CD4-positive, alpha-beta T cell (primary cell): ENCODE data around the gene STK40. TPM values are rescaled to one million over a fixed set of nuclear protein-coding genes. Genes with fewer than 3 reads are reported as not detected.

Experiments
- ATAC-seq: fragments of 200-7000 bp; cut with Tn5 transposase; one replicate; pipeline ENCODE4 v1.10.0; 2022; ENCODE audit warnings: mild to moderate bottlenecking; ENCODE audit not compliant: poor library complexity
- CTCF ChIA-PET: fragments of 350-600 bp; sonication (Branson Sonifier 250); formaldehyde crosslinking; loops from one replicate; lab custom pipeline; 2021; ENCODE audit warnings: antibody characterized with exemption, inconsistent platforms; lab: Charles Lee
- POLR2A ChIA-PET: fragments of 350-600 bp; sonication (Branson Sonifier 250); formaldehyde crosslinking; loops from one replicate; lab custom pipeline; 2021; ENCODE audit warnings: antibody characterized with exemption, inconsistent platforms; lab: Charles Lee
- DNase-seq, 14 experiments: peaks; one replicate each; pipeline ENCODE4 v3.0.0-alpha.2; 2013 to 2020; ENCODE audit warnings: mixed read lengths in 2 of 14
- H3K27ac ChIP-seq, 2 donors: one replicate each; pipeline versions ENCODE4 v1.5.1 to v1.7.0; 2013; ENCODE audit warnings: low read length in 2 of 2, low read depth in 1 of 2, mild to moderate bottlenecking in 1 of 2
- H3K27me3 ChIP-seq, 2 experiments: 1 replicate in 1 of 2; 2 replicates in 1 of 2; pipeline versions ENCODE4 v1.6.1 to v1.7.0; 2013; ENCODE audit warnings: low read length in 2 of 2, control low read depth in 1 of 2, mild to moderate bottlenecking in 1 of 2, moderate library complexity in 1 of 2; ENCODE audit not compliant: insufficient read depth in 2 of 2, control insufficient read depth in 1 of 2
- H3K36me3 ChIP-seq: one replicate; pipeline ENCODE4 v1.6.1; 2013; ENCODE audit warnings: low read length, control low read depth; ENCODE audit not compliant: insufficient read depth
- H3K4me1 ChIP-seq: one replicate; pipeline ENCODE4 v1.6.1; 2013; ENCODE audit warnings: low read length, control low read depth; ENCODE audit not compliant: insufficient read depth
- H3K4me3 ChIP-seq: one replicate; pipeline ENCODE4 v1.5.1; 2013; ENCODE audit warnings: mild to moderate bottlenecking, low read length, moderate library complexity
- H3K9me3 ChIP-seq, 2 experiments: 1 replicate in 1 of 2; 2 replicates in 1 of 2; pipeline versions ENCODE4 v1.6.1 to v1.7.0; 2013; ENCODE audit warnings: low read length in 2 of 2, mild to moderate bottlenecking in 2 of 2, control low read depth in 1 of 2, moderate library complexity in 1 of 2; ENCODE audit not compliant: control insufficient read depth in 1 of 2, insufficient read depth in 1 of 2
- H3K27ac Mint-ChIP-seq: one replicate; pipeline ENCODE4 v1.8.0; 2020; ENCODE audit warnings: mixed read lengths
- H3K27me3 Mint-ChIP-seq: one replicate; pipeline ENCODE4 v1.8.0; 2021; ENCODE audit warnings: mixed read lengths
- H3K36me3 Mint-ChIP-seq: one replicate; pipeline ENCODE4 v1.8.0; 2021; ENCODE audit warnings: low read depth, mixed read lengths
- H3K4me1 Mint-ChIP-seq: one replicate; pipeline ENCODE4 v1.8.0; 2021; ENCODE audit warnings: low read depth, mixed read lengths
- H3K4me3 Mint-ChIP-seq: one replicate; pipeline ENCODE4 v1.8.0; 2020; ENCODE audit warnings: mild to moderate bottlenecking, mixed read lengths
- H3K9me3 Mint-ChIP-seq: one replicate; pipeline ENCODE4 v1.8.0; 2020; ENCODE audit warnings: mixed read lengths
- intact Hi-C, 2 experiments: fragments of 100-400 bp; cut with DNase I in 1 of 2; cut with micrococcal nuclease in 1 of 2; formaldehyde crosslinking; loops; one replicate each; pipeline versions ENCODE4 v1.15.1 to v1.9.0; 2023 to 2025; cut with DNase I, micrococcal nuclease
- total RNA-seq, 174 experiments: library from RNA in 2 of 174; stranded (reverse) in 2 of 174; gene quantifications; one replicate each; pipeline ENCODE4 v1.2.3 and lab custom pipeline; 2021 to 2026
- TF ChIP-seq, protein P1 (sequence below): fragments of 200-600 bp; IDR thresholded peaks from one replicate; pipeline ENCODE4 v1.8.0; 2022; ENCODE audit warnings: antibody characterized with exemption, mild to moderate bottlenecking

The STK40 gene
- total RNA-seq, 2 experiments from 2014 or later: 17.8 to 20.7 TPM

DNA sequence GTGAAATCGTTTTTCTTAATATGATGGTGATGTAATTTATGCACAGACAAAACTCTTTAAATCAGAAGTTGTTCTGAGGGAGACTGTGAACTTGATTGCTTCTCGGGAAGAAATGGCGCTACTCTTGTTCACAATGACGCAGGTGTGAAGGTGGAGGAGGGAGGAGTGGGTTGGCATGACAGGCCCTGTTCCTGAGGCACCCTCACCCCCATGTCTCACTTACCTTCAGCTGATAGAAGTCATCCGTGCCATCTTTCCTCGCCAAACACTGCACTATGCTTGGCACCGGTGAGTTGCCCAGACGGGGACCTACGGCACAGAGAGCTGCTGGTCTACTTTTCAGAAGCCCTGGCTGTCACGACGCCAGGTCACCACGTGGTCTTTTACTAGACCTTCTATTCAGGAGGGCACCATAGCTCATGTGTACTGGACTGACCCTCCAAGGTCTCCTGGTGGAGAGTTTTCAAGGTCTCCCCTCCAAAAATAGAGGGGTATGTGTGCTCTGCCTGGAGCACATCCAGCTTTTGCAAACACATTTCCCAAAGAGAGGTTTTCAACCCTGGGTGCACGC is 27.1 kb downstream of the STK40 start:
- intact Hi-C loops: no loop called here
- H3K4me3 Mint-ChIP-seq: no peak overlapping the region
- peaks cover 81% of the 10 kb centered on the region for H3K36me3 Mint-ChIP-seq
- H3K4me1 ChIP-seq: peaks cover 25% of the 10 kb centered on the region
- peaks cover 70% of the 10 kb centered on the region for H3K36me3 ChIP-seq
- no peak overlapping the region for H3K27ac ChIP-seq
- ATAC-seq (no peak), DNase-seq (no peak)
- ChIA-PET POLR2A (no interaction called here), CTCF (no interaction called here)
- no peak overlapping the region for H3K4me3 ChIP-seq
- TF ChIP-seq, protein P1, sequence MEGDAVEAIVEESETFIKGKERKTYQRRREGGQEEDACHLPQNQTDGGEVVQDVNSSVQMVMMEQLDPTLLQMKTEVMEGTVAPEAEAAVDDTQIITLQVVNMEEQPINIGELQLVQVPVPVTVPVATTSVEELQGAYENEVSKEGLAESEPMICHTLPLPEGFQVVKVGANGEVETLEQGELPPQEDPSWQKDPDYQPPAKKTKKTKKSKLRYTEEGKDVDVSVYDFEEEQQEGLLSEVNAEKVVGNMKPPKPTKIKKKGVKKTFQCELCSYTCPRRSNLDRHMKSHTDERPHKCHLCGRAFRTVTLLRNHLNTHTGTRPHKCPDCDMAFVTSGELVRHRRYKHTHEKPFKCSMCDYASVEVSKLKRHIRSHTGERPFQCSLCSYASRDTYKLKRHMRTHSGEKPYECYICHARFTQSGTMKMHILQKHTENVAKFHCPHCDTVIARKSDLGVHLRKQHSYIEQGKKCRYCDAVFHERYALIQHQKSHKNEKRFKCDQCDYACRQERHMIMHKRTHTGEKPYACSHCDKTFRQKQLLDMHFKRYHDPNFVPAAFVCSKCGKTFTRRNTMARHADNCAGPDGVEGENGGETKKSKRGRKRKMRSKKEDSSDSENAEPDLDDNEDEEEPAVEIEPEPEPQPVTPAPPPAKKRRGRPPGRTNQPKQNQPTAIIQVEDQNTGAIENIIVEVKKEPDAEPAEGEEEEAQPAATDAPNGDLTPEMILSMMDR: no peak
- peak overlapping the region; percentile 94 for H3K27ac Mint-ChIP-seq
- H3K27me3 ChIP-seq: no peaks in the 10 kb centered on the region
- H3K4me1 Mint-ChIP-seq: peaks cover 10% of the 10 kb centered on the region
- H3K9me3 ChIP-seq: no peaks in the 10 kb centered on the region
- H3K9me3 Mint-ChIP-seq: no peaks in the 10 kb centered on the region
- no peaks in the 10 kb centered on the region for H3K27me3 Mint-ChIP-seq

GRCh38 chr1:36355811-36356210 is 29.9 kb downstream of the STK40 start:
- peak overlapping the region; percentile 39 for H3K27ac Mint-ChIP-seq
- no peaks in the 10 kb centered on the region for H3K27me3 ChIP-seq
- peaks cover 82% of the 10 kb centered on the region for H3K36me3 Mint-ChIP-seq
- H3K4me1 Mint-ChIP-seq: peaks cover 29% of the 10 kb centered on the region
- H3K9me3 ChIP-seq: no peaks in the 10 kb centered on the region
- H3K4me3 ChIP-seq: no peak overlapping the region
- ChIA-PET CTCF (interaction anchor here (0.8 kb wide), 1 partner anchor 14 kb away, joined by 3 read pairs; no protein-coding TSS in a partner anchor), POLR2A (interaction anchor here (0.8 kb wide), 1 partner anchor 11 kb away, joined by 5 read pairs; no protein-coding TSS in a partner anchor)
- DNase-seq (no peak), ATAC-seq (no peak)
- intact Hi-C loops: no loop called here
- H3K27ac ChIP-seq: no peak overlapping the region
- TF ChIP-seq, protein P1: no peak
- H3K4me1 ChIP-seq: peaks cover 31% of the 10 kb centered on the region
- peaks cover 66% of the 10 kb centered on the region for H3K36me3 ChIP-seq
- no peaks in the 10 kb centered on the region for H3K9me3 Mint-ChIP-seq
- no peak overlapping the region for H3K4me3 Mint-ChIP-seq
- H3K27me3 Mint-ChIP-seq: no peaks in the 10 kb centered on the region

DNA sequence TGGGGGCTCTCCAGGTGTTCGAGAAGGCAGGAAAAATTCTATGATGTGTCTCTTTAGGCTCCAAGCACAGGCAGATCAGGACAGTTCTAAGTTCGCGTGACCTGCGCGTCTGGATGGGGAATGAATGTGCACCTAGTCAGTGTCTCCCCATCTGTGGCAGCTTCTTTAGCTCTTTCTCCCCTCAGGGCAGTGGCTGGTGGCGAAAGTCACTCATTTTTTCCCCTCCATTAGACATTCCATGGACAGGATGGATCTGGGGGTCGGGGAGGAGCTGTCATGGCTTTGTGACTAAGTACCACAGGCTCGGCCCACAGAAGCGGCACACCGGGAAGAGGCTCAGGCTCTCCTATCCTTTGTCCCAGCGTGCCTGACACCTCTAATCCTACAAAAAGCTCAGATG is 31.2 kb downstream of the STK40 start:
- peaks cover 29% of the 10 kb centered on the region for H3K4me1 ChIP-seq
- no peak overlapping the region for H3K4me3 Mint-ChIP-seq
- peak overlapping the region; percentile 51 for H3K27ac Mint-ChIP-seq
- peaks cover 69% of the 10 kb centered on the region for H3K36me3 ChIP-seq
- no peak for DNase-seq
- TF ChIP-seq, protein P1: no peak
- no peaks in the 10 kb centered on the region for H3K9me3 Mint-ChIP-seq
- no peaks in the 10 kb centered on the region for H3K9me3 ChIP-seq
- intact Hi-C loops: loop anchor here in 1 of 2 experiments (5.0 kb wide), 1 partner anchor 47 kb away; the partner anchor contains the start of gene SH3D21
- H3K27me3 Mint-ChIP-seq: no peaks in the 10 kb centered on the region
- no peaks in the 10 kb centered on the region for H3K27me3 ChIP-seq
- peaks cover 80% of the 10 kb centered on the region for H3K36me3 Mint-ChIP-seq
- ChIA-PET POLR2A (interaction anchor here (1.3 to 7.0 kb wide), 2 partner anchors 12 to 31 kb away, joined by 4 to 73 read pairs; partner anchors contain the start of gene STK40), CTCF (interaction anchor here (1.2 kb wide), 1 partner anchor 14 kb away, joined by 5 read pairs; no protein-coding TSS in a partner anchor)
- no peak overlapping the region for H3K27ac ChIP-seq
- H3K4me3 ChIP-seq: no peak overlapping the region
- ATAC-seq: no peak
- peaks cover 29% of the 10 kb centered on the region for H3K4me1 Mint-ChIP-seq
